NCI-H1930 (cell line): ENCODE measurements around the gene SPINT1.

Source experiments
- DNase-seq, 2 experiments: peaks; one replicate each; lab custom pipeline; 2025; lab: John Stamatoyannopoulos, UW

The SPINT1 gene

DNA sequence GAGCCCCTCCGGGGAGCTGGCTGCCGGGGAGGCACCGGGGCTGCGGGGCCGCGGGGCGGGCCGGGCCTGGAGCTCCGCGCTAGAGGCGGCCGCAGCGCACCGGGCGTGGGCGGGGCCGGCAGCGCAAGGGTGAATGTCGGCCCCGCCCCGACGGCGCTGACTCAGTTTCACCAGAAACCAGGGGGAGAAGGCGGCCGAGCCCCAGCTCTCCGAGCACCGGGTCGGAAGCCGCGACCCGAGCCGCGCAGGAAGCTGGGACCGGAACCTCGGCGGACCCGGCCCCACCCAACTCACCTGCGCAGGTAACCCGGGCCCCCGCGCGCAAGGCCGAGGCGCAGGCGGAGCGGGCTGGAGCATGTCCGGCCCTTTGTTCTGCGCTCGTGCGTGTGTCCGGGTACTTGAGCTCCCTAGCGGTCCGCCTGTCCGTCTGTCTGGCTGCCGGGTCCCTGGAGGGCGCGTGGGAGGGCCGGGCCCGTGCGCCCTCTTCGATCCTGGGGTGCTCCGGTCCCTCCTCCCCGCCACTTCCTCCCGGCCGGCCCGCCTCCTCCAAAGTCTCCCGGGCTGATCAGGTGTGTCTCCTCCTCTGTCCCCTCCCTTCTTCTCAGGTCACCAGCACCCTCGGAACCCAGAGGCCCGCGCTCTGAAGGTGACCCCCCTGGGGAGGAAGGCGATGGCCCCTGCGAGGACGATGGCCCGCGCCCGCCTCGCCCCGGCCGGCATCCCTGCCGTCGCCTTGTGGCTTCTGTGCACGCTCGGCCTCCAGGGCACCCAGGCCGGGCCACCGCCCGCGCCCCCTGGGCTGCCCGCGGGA is at the start of gene SPINT1:
TSS of gene SPINT1 (plus strand) at position 164 of the 811 bp plus-strand sequence. CDS start at position 671, 507 bp downstream.
- no peak for DNase-seq

DNA sequence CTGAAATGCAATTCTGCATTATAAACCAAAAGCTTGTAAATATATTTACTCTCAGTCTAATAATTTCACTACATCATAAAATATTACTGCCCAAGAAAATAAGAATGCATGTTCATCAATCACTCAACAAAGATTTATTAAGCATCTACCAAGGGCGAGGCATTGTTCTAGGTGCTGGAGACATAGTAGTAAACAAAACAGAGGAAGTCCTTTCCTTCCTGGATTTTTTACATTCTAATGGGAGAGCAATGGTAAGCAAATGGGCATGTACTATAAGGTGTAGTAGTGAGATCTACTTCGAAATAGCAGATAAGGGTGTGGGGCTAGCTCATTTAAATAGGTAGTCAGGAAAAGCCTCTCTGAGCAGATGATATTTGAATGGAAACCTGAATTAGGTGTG is 47.8 kb upstream of the SPINT1 start:
- DNase-seq, result no peak

- DNase-seq, result no peak
Measured at GRCh38 chr15:40796512-40796911, 47.3 kb upstream of the SPINT1 start.

DNA sequence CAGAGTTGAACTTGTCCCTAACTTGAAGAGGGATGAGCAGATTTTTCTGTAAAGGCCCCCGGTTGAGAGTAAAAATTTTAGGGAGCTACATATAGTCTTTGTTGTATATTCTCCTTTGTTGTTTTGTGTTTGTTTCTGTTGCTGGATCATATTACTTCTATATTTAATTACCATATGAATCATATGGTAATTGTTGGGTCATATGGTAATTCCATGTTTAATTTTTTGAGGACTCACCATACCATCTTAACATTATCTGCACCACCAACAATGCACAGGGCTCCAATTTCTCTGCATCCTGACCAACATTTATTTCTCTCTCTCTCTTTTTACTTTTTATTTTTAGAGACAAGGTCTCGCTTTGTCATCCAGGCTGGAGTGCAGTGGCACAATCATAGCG is 44.3 kb upstream of the SPINT1 start:
- no peak for DNase-seq

GRCh38 chr15:40803076-40803475 is 40.8 kb upstream of the SPINT1 start:
- DNase-seq, result no peak

DNA sequence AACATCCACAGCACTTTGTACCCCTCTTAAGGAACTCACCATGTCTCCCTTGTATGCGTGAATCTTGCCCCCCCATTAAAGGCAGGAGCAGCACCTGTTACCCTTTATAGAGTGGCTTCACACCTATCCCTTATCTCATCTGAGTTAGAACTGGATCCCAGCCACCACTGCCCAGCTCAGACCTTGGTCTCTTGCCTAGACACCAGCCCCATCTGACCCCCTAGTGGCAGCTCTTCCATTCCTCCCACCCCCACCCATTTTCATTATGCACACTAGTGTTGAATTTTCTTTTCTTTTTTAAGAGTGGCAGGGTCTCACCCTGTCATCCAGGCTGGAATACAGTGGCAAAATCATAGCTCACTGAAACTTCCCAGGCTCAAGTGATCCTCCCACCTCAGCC is 40.2 kb upstream of the SPINT1 start:
- no peak for DNase-seq

DNA sequence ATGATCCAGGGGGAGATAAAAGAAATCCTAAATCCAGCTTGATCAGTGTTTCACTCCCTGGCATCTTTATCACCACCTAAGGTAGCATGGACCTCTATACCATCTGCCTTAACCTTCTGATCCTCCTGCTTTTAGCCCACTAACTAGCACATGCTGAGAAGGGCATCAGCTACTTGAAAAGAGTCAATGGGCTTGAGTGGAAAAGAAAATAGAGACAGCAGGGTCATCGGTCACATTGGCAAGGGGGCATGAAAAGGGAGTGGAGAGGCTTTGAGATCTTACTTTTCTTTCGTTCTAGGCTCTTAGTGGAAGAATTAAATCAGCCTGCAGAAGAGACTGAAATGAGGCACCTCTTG is 37.2 kb upstream of the SPINT1 start:
- DNase-seq, result no peak

DNA sequence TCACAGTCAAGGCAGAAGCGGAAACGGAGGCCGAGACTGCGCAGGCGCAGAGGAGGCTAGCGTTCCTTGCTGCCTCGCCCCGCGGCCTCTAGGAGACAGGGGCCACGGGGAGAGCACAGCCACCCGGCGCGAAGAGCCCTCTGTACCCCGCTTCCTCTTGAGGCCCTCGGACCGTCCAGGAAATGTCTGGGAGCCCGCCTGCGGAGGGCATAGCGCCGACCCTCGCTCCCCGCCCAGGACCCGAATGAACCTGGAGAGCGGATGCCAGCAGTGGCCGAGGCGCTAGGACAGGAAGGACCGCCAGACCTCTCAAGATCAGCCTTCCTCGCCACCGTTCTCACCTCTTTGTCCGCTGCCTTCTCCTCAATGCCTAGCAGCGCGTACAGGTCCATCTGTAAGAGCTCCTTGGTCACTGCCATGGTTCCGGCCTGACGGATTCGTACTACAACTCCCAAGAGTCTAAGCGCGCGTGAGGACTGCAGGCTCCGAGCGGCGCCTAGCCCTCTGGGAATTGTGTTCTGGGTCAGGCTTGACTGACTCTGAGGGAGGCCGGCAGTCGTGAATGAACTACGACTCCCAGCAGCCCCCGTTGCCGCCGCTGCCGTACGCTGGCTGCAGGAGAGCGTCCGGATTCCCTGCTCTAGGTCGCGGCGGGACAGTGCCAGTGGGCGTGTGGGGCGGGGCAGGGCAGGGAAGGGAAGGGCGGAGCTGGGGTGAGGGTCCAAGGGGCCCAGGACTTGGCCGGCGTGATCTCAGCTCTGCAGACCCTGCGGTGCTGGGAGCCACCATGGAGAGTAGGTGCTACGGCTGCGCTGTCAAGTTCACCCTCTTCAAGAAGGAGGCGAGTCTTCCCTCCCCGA is 36.6 kb upstream of the SPINT1 start, which contains the start of the genes DNAJC17 and ZFYVE19:
TSS of gene DNAJC17 (minus strand) at position 446 of the 860 bp plus-strand sequence. CDS start at position 419, 27 bp downstream.
TSS of gene ZFYVE19 (plus strand) at position 62 of the 860 bp plus-strand sequence. CDS start at position 563, 501 bp downstream.
- peak; percentile 93 to 95 for DNase-seq

- no peak for DNase-seq
Measured at GRCh38 chr15:40807888-40808461, 35.9 kb upstream of the SPINT1 start.

DNA sequence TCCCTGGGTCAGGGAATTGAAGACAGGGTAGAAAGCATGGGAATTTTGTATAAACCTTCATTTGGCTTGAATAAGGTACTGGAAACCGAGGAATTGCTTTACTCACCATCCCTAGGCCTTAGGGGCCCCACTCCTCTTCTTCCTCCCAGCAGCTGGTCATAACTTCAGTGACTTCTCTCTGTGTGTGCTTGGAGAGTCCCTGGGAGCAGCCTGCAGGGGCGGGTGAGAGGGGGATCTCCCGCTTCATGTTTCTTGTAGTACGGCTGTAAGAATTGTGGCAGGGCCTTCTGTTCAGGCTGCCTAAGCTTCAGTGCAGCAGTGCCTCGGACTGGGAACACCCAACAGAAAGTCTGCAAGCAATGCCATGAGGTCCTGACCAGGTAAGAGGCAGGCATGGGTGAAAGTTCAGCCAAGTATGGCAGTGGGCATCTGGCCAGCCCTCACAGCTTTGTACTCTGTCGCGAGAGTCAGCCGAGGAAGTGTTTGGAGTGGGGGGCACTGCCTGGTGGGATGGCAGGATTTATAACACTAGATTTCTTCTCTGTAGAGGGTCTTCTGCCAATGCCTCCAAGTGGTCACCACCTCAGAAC is 34.9 kb upstream of the SPINT1 start:
- no peak for DNase-seq

DNA sequence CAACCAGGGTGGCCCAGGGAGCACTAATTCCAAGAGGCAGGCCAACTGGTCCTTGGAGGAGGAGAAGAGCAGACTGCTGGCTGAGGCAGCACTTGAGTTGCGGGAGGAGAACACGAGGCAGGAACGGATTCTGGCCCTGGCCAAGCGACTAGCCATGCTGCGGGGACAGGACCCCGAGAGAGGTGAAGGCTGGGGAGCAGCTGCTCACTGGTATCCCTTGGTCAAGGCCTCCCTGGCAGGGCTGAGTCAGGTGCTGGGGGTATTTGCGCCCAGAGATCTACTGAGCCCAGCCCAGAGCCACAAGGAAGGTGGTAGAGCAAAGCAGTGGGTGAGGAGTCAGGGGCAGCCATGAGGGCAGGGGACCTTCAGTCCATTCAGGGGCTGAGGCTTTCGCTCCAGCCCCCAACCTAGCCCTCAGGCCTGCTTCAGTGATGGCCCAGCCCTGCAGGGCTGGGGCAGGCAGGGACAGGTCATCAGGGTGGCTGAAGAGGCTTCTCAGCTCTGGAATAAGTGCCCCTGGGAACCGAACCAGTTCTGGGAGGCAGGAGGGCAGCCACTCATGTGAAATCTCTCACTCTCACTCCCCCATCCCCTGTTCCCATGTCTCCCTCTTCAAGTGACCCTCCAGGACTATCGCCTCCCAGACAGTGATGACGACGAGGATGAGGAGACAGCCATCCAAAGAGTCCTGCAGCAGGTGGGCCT is 31.0 kb upstream of the SPINT1 start:
- no peak for DNase-seq

DNA sequence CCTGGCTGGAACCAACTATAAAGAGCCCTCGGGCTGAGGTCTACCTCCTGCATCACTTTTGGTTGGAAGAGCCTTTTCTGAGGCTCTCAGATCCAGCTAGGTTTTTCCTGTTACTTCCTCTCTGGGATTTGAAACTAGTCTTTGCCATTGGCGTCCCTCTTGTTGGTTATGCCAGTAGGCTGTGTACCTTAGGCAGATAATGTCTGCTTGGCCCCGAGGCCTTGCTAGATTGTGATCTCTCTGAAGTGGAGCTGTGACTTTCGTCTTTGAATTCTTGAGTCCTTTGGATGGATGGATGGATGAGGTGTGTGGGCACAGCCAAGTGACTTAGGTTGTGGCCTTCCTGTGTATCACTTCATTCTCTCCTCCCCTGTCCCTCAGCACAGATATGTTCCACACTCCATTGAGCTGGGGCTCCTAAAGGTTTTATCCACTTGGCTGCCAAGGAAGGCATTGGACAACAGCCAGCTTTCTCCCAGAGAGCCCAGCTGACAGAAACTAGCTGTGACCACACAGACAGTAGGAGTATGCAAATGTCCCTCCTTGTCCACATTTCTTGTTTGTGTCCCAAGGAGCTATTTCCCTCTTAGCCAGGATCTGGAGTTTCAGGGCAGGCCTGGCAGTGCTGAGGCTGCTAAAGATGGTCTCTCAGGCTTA is 28.7 kb upstream of the SPINT1 start:
- no peak for DNase-seq

DNA sequence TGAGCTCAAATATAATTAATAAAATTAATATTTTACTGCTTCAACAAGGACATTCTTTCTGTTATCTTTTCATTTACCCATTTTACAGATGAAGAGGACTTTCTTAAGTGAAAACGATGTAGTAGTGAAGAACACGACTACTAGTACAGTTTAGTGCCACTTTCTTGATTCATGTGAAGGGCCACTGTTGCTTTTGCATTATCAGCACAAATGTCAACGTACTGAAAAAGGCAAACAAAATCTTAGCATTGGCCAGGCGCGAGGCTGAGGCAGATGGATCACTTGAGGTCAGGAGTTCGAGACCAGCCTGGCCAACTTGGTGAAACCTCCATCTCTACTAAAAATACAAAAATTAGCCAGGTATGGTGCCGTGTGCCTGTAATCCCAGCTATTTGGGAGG is 24.8 kb upstream of the SPINT1 start:
- DNase-seq, result no peak

GRCh38 chr15:40821195-40821594 is 22.7 kb upstream of the SPINT1 start:
- no peak for DNase-seq

DNA sequence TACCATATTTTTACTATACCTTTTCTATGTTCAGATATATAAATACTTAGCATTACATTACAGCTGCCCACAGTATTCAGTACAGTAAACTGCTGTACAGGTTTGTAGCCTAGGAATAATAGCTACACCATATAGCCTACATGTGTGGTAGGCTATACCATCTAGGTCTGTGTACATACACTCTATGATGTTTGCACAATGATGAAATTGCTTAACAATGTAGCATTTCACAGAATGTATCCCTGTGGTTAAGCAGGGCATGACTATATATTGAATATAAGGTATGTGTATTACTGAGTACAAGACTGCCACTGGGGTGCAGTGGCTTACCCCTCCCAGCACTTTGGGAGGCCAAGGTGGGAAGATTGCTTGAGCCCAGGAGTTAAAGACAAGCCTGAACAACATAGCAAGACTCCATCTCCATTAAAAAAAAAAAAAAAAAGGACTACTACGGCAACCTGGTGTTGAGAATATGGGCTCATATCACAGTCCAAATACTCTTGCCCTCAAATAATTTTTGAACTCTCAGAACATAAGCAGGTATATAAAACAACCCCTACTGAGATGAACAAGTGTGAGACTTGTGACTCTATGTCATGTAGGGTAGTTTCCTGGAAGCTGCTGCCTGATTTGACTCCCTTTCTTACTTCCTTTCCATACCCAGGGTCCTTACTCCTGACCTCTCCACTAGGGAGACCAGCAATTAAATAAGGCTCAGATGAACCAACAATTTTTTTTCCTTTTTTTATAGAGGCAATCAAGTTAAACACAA is 20.1 kb upstream of the SPINT1 start:
- DNase-seq, result no peak

DNA sequence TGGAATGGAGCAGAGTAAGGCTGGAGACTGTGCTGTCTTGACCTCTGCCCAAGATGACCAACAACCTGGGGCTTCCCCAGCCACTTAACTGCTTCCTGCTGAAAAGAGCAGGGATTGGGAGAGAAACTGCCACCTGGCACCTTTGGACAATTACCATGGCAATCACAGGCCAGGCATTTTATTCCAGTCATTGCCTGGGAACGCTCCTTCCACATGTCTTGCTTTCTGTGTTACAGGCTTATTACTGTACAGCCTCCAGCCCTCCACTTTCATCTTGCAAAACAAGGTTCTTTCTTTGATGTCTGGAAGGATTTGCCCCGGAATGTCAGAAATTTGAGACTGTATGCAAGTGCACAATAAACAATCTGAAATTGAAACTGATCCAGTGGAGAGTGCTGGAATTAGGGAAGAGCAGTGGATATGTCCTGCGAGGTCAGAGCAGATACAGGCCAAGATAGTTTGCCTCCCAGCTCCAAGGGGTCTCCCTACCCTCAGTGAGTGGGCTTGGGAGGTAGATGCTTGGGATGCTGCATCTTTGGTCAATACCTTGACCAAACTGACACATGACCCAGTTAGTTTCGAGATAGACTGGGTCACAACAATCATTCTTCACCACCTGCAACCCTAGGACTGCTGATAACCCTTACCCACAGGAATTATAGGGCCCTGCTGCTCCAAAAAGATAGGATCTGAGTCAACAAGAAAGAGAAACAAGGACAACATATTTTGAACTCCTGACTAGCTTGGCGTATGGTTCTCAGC is 18.0 kb upstream of the SPINT1 start:
- no peak for DNase-seq

GRCh38 chr15:40826423-40827075 is 17.3 kb upstream of the SPINT1 start:
- no peak for DNase-seq

GRCh38 chr15:40828447-40829036 is 15.3 kb upstream of the SPINT1 start, which contains the start of gene PPP1R14D:
Gene PPP1R14D (minus strand): TSS chr15:40828708. CDS start chr15:40828641, 67 bp downstream.
- no peak for DNase-seq
